ENCODE results near the gene VPS45.

GRCh38 chr1:150134537-150134936, 67.0 kb downstream of the VPS45 start:
- TF ChIP-seq CTCF (IDR thresholded peaks at IDR 0.05; ENCODE audit: borderline replicate concordance, extremely low read depth, low read length, poor library complexity, severe bottlenecking): no peak
- TF ChIP-seq EZH2 (IDR thresholded peaks at IDR 0.05; ENCODE audit: borderline replicate concordance, low read depth, low read length, severe bottlenecking): no peak
